ENCODE data around the gene CCL26. TPM values are rescaled to one million over a fixed set of nuclear protein-coding genes. Genes with fewer than 3 reads are reported as not detected.

CCL26 gene
- total and polyA plus RNA-seq, 10 of the 15 experiments (the other 5 are each of a cell fraction or from before 2014, with no cell fraction given) = not detected

- TF ChIP-seq E2F8 (IDR thresholded peaks at IDR 0.05; ENCODE audit: low read depth, partially characterized antibody) (no peak), HCFC1 (IDR thresholded peaks at IDR 0.05; ENCODE audit: low read length) (no peak), ZNF274 (IDR thresholded peaks at IDR 0.05; ENCODE audit: insufficient read depth, insufficient read length) (no peak), CTCF (IDR thresholded peaks at IDR 0.05 in 2 of 3, conservative IDR thresholded peaks at IDR 0.05 in 1 of 3; ENCODE audit: control insufficient read depth in 2 of 3, extremely low read depth in 1 of 3, insufficient read depth in 1 of 3, low read depth in 3 of 3, low read length in 3 of 3) (no peak), ZNF622 (IDR thresholded peaks at IDR 0.05) (no peak), EZH2 (IDR thresholded peaks at IDR 0.05; ENCODE audit: borderline replicate concordance, control insufficient read depth, low read depth, low read length) (no peak), TBL1XR1 (IDR thresholded peaks at IDR 0.05; ENCODE audit: low read depth, low read length) (no peak)
These were observed 41.1 kb upstream of the CCL26 start (continued) for GRCh38 chr7:75813084-75813483.

All from GM12878 (cell line).